Neuronal stem cell (in vitro differentiated cells): ENCODE data around the gene FRS2.
"Not testable (repeated sequence)": the region's sequence is repeated elsewhere in the genome, so short reads cannot be mapped to it uniquely, and the experiment has no call there.

Experiments used
- DNase-seq: peaks from one replicate; pipeline ENCODE4 v3.0.0-alpha.2; 2013; ENCODE audit warnings: low spot score
- H2AFZ ChIP-seq: one replicate; pipeline ENCODE4 v1.6.1; 2013; ENCODE audit warnings: mild to moderate bottlenecking, low read length, inconsistent platforms
- H2AK5ac ChIP-seq: 2 replicates; pipeline ENCODE4 v1.6.1; 2013; ENCODE audit warnings: low read depth, mild to moderate bottlenecking, inconsistent platforms, low read length, moderate library complexity, mixed read lengths
- H2BK120ac ChIP-seq: 2 replicates; pipeline ENCODE4 v1.6.1; 2013; ENCODE audit warnings: low read depth, mild to moderate bottlenecking, inconsistent platforms, low read length, moderate library complexity, mixed read lengths
- H2BK12ac ChIP-seq: one replicate; pipeline ENCODE4 v1.6.1; 2013; ENCODE audit warnings: low read length, inconsistent platforms
- H2BK15ac ChIP-seq: 2 replicates; pipeline ENCODE4 v1.6.1; 2013; ENCODE audit warnings: mild to moderate bottlenecking, low read length, inconsistent platforms, mixed read lengths
- H2BK5ac ChIP-seq: one replicate; pipeline ENCODE4 v1.6.1; 2013; ENCODE audit warnings: inconsistent platforms, mild to moderate bottlenecking, low read length, moderate library complexity
- H3K14ac ChIP-seq: one replicate; pipeline ENCODE4 v1.6.1; 2013; ENCODE audit warnings: low read length, inconsistent platforms
- H3K18ac ChIP-seq: 2 replicates; pipeline ENCODE4 v1.6.1; 2013; ENCODE audit warnings: low read length, inconsistent platforms
- H3K23ac ChIP-seq: 2 replicates; pipeline ENCODE4 v1.6.1; 2013; ENCODE audit warnings: low read depth, mild to moderate bottlenecking, mixed read lengths, low read length, inconsistent platforms; ENCODE audit not compliant: poor library complexity
- H3K27ac ChIP-seq: replicated peaks from 3 replicates; pipeline ENCODE4 v1.5.1; 2013; ENCODE audit warnings: low read length, inconsistent platforms
- H3K27me3 ChIP-seq, 3 experiments: 2 replicates each; pipeline ENCODE4 v1.6.1; 2013; ENCODE audit warnings: low read length in 3 of 3, mild to moderate bottlenecking in 2 of 3, inconsistent platforms in 1 of 3, low read depth in 1 of 3, mixed read lengths in 1 of 3, moderate library complexity in 1 of 3; ENCODE audit not compliant: control insufficient read depth in 3 of 3, insufficient read depth in 3 of 3
- H3K36me3 ChIP-seq, 2 donors: replicated peaks in 1 of 2; 2 replicates each; pipeline ENCODE4 v1.6.1; 2013; ENCODE audit warnings: low read length in 2 of 2; ENCODE audit not compliant: control insufficient read depth in 2 of 2, insufficient read depth in 2 of 2
- H3K4ac ChIP-seq: 2 replicates; pipeline ENCODE4 v1.6.1; 2013; ENCODE audit warnings: inconsistent platforms, mild to moderate bottlenecking, low read length, moderate library complexity
- H3K4me1 ChIP-seq, 2 donors: 1 replicate in 1 of 2; 2 replicates in 1 of 2; pipeline ENCODE4 v1.6.1; 2013; ENCODE audit warnings: low read length in 2 of 2, low read depth in 1 of 2; ENCODE audit not compliant: control insufficient read depth in 2 of 2, insufficient read depth in 1 of 2
- H3K4me2 ChIP-seq: one replicate; pipeline ENCODE4 v1.6.1; 2013; ENCODE audit warnings: mild to moderate bottlenecking, low read length, inconsistent platforms; ENCODE audit not compliant: insufficient read depth, poor library complexity, severe bottlenecking
- H3K4me3 ChIP-seq, 2 donors: 2 replicates each; pipeline ENCODE4 v1.5.1; 2013; ENCODE audit warnings: low read length in 2 of 2, mild to moderate bottlenecking in 2 of 2, inconsistent platforms in 1 of 2, moderate library complexity in 1 of 2
- H3K79me1 ChIP-seq: one replicate; pipeline ENCODE4 v1.6.1; 2013; ENCODE audit warnings: low read depth, mild to moderate bottlenecking, inconsistent platforms, low read length, moderate library complexity
- H3K9ac ChIP-seq: one replicate; pipeline ENCODE4 v1.6.1; 2013; ENCODE audit warnings: mild to moderate bottlenecking, low read depth, low read length, inconsistent platforms; ENCODE audit not compliant: poor library complexity
- H3K9me3 ChIP-seq, 2 donors: replicated peaks in 1 of 2; 2 replicates each; pipeline versions ENCODE3 to v1.6.1; 2013; ENCODE audit warnings: low read length in 2 of 2, mild to moderate bottlenecking in 2 of 2, inconsistent platforms in 1 of 2, low read depth in 1 of 2, mixed read lengths in 1 of 2, moderate library complexity in 1 of 2; ENCODE audit not compliant: control insufficient read depth in 2 of 2, insufficient read depth in 1 of 2
- H4K8ac ChIP-seq: one replicate; pipeline ENCODE4 v1.6.1; 2013; ENCODE audit warnings: low read depth, mild to moderate bottlenecking, inconsistent platforms, low read length, moderate library complexity
- H4K91ac ChIP-seq: one replicate; pipeline ENCODE4 v1.6.1; 2013; ENCODE audit warnings: low read length, low read depth, mild to moderate bottlenecking, inconsistent platforms; ENCODE audit not compliant: poor library complexity
- WGBS, 2 donors: extraction: QIAGEN DNeasy Blood & Tissue Kit; methylation state at CpG; one replicate each; pipeline ENCODE4 v1.1.7; 2013; ENCODE audit warnings: missing lambda C conversion rate in 2 of 2, mixed read lengths in 1 of 2; ENCODE audit not compliant: insufficient read length in 2 of 2, insufficient replicate concordance in 1 of 2; ENCODE audit errors: extremely low coverage in 2 of 2; 5-methylcytosine and 5-hydroxymethylcytosine counted together

The FRS2 gene

GRCh38 chr12:69447892-69448291 is 22.3 kb upstream of the FRS2 start:
- DNase-seq = no peak
- Histone ChIP-seq H3K4me1 (no peaks in the 10 kb centered on the region), H2BK15ac (no peak overlapping the region), H2BK120ac (no peak overlapping the region), H3K79me1 (no peaks in the 10 kb centered on the region), H3K36me3 (no peaks in the 10 kb centered on the region), H3K4ac (no peak overlapping the region), H4K91ac (no peak overlapping the region), H2AK5ac (no peak overlapping the region), H3K27me3 (no peaks in the 10 kb centered on the region), H2BK5ac (no peak overlapping the region), H3K14ac (no peak overlapping the region), H4K8ac (no peak overlapping the region), H3K4me2 (no peak overlapping the region), H3K9me3 (no peaks in the 10 kb centered on the region), H2AFZ (no peak overlapping the region), H2BK12ac (no peak overlapping the region), H3K27ac (no peak overlapping the region), H3K4me3 (no peak overlapping the region), H3K23ac (no peak overlapping the region), H3K9ac (no peak overlapping the region), H3K18ac (no peak overlapping the region)
- no CpG with 5 or more reads among the region's 1 CpG for WGBS, 2 donors

GRCh38 chr12:69452598-69453132 is 17.5 kb upstream of the FRS2 start:
- not testable (repeated sequence) for H3K14ac ChIP-seq, H3K4me2 ChIP-seq, H3K27me3 ChIP-seq, H3K18ac ChIP-seq, H3K36me3 ChIP-seq, H2BK5ac ChIP-seq, H4K8ac ChIP-seq, H3K4ac ChIP-seq, H2AK5ac ChIP-seq, H3K27ac ChIP-seq, H3K9ac ChIP-seq, H3K23ac ChIP-seq, H2BK12ac ChIP-seq, H2AFZ ChIP-seq, H2BK15ac ChIP-seq, H3K4me1 ChIP-seq, H3K4me3 ChIP-seq, DNase-seq, H2BK120ac ChIP-seq, H3K9me3 ChIP-seq, H3K79me1 ChIP-seq, H4K91ac ChIP-seq
- no CpG with 5 or more reads among the region's 12 CpGs for WGBS, 2 donors

- no peak overlapping the region for H3K4ac ChIP-seq
- no peak overlapping the region for H2BK12ac ChIP-seq
- H2AK5ac ChIP-seq = no peak overlapping the region
- no peak overlapping the region for H3K9ac ChIP-seq
- H4K91ac ChIP-seq = no peak overlapping the region
- H3K36me3 ChIP-seq = no peaks in the 10 kb centered on the region
- no peak overlapping the region for H2AFZ ChIP-seq
- no peak overlapping the region for H3K4me2 ChIP-seq
- H3K9me3 ChIP-seq = no peaks in the 10 kb centered on the region
- H3K27ac ChIP-seq = no peak overlapping the region
- H2BK15ac ChIP-seq = no peak overlapping the region
- H3K23ac ChIP-seq = no peak overlapping the region
- H3K18ac ChIP-seq = no peak overlapping the region
- no peak overlapping the region for H3K4me3 ChIP-seq
- no peak overlapping the region for H4K8ac ChIP-seq
- H2BK5ac ChIP-seq = no peak overlapping the region
- no peak overlapping the region for H2BK120ac ChIP-seq
- no peak for DNase-seq
- no peak overlapping the region for H3K14ac ChIP-seq
- no peaks in the 10 kb centered on the region for H3K27me3 ChIP-seq
- no peaks in the 10 kb centered on the region for H3K4me1 ChIP-seq
- no peaks in the 10 kb centered on the region for H3K79me1 ChIP-seq
Measured at GRCh38 chr12:69456239-69456638, 13.9 kb upstream of the FRS2 start.

GRCh38 chr12:69457433-69457832 is 12.8 kb upstream of the FRS2 start:
- Histone ChIP-seq H2BK12ac (no peak overlapping the region), H3K4me3 (no peak overlapping the region), H2BK120ac (no peak overlapping the region), H2BK15ac (no peak overlapping the region), H3K9ac (no peak overlapping the region), H3K4ac (no peak overlapping the region), H3K27ac (no peak overlapping the region), H4K91ac (peak overlapping the region; percentile 77), H3K9me3 (no peaks in the 10 kb centered on the region), H4K8ac (no peak overlapping the region), H3K23ac (no peak overlapping the region), H3K36me3 (no peaks in the 10 kb centered on the region), H2BK5ac (no peak overlapping the region), H3K4me2 (no peak overlapping the region), H3K14ac (no peak overlapping the region), H2AFZ (no peak overlapping the region), H3K27me3 (no peaks in the 10 kb centered on the region), H3K4me1 (no peaks in the 10 kb centered on the region), H3K79me1 (no peaks in the 10 kb centered on the region), H2AK5ac (no peak overlapping the region), H3K18ac (no peak overlapping the region)
- no peak for DNase-seq
- no CpG with 5 or more reads among the region's 3 CpGs for WGBS, 2 donors
